ENCODE measurements around the gene SEC61A1. TPM values are rescaled to one million over a fixed set of nuclear protein-coding genes. Genes with fewer than 3 reads are reported as not detected.

SEC61A1 gene
- total RNA-seq, 1 experiment from 2014 or later = 394 TPM

DNA sequence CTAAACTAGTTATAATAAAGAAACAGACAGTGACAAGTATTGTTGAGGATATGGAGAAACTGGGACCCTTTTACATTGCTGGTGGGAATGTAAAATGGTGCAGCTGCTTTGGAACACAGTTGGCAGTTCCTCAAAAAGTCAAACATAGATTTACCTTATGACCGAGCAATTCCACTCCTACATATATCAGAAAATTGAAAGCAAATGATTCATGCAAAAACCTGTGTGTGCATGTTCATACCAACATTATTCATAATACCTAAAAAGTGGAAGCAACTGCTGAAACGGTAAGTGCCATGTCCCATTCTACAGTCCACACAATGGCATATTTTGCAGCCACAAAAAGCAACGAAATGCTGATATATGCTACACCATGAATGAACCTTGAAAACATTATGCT lies 12.2 kb upstream of the SEC61A1 start:
- intact Hi-C loops (cut with micrococcal nuclease; ENCODE audit: unreplicated experiment) = no loop called here
- peaks cover 6% of the 10 kb centered on the region for H3K4me1 Mint-ChIP-seq (ENCODE audit: low read depth, unreplicated experiment)
- BruUV-seq (replicated peaks) = no TSS peak
- no peaks in the 10 kb centered on the region for H3K36me3 Mint-ChIP-seq (ENCODE audit: insufficient read depth, unreplicated experiment)
- CTCF ChIA-PET = interaction anchor here (1.5 kb wide), 1 partner anchor 12 kb away, joined by 5 read pairs; no protein-coding TSS in a partner anchor
- peaks cover 56% of the 10 kb centered on the region for H3K27me3 Mint-ChIP-seq (ENCODE audit: unreplicated experiment)
- H3K9me3 Mint-ChIP-seq (ENCODE audit: low read depth, unreplicated experiment) = no peaks in the 10 kb centered on the region
- no peak overlapping the region for H3K4me3 Mint-ChIP-seq (ENCODE audit: low read depth, unreplicated experiment)
- TF ChIP-seq, protein P1, sequence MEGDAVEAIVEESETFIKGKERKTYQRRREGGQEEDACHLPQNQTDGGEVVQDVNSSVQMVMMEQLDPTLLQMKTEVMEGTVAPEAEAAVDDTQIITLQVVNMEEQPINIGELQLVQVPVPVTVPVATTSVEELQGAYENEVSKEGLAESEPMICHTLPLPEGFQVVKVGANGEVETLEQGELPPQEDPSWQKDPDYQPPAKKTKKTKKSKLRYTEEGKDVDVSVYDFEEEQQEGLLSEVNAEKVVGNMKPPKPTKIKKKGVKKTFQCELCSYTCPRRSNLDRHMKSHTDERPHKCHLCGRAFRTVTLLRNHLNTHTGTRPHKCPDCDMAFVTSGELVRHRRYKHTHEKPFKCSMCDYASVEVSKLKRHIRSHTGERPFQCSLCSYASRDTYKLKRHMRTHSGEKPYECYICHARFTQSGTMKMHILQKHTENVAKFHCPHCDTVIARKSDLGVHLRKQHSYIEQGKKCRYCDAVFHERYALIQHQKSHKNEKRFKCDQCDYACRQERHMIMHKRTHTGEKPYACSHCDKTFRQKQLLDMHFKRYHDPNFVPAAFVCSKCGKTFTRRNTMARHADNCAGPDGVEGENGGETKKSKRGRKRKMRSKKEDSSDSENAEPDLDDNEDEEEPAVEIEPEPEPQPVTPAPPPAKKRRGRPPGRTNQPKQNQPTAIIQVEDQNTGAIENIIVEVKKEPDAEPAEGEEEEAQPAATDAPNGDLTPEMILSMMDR (IDR thresholded peaks at IDR 0.05; ENCODE audit: unreplicated experiment) = no peak
- H3K27ac Mint-ChIP-seq (ENCODE audit: unreplicated experiment) = no peak overlapping the region
- no peak for DNase-seq

DNA sequence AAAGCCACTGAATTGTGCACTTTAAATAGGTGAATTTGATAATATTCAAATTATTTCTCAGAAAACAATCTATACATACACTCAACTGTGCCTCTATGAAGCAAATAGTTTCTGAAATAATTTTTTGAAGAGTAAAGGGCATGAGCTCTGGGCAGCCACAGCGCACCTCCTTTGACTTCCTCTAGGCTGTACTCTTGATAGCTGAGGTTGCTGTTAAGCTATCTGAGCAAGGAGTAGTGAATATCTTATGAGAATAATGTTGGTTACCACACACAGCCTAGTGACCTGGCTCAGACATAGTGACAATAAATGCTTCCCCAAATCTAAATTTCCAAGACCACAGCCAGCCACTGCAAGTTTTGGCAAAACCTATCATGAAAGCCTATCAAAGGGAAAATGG lies 11.6 kb upstream of the SEC61A1 start:
- peaks cover 6% of the 10 kb centered on the region for H3K4me1 Mint-ChIP-seq (ENCODE audit: low read depth, unreplicated experiment)
- TF ChIP-seq, protein P1 (IDR thresholded peaks at IDR 0.05; ENCODE audit: unreplicated experiment) = no peak
- no peak overlapping the region for H3K4me3 Mint-ChIP-seq (ENCODE audit: low read depth, unreplicated experiment)
- no peak overlapping the region for H3K27ac Mint-ChIP-seq (ENCODE audit: unreplicated experiment)
- intact Hi-C loops (cut with micrococcal nuclease; ENCODE audit: unreplicated experiment) = no loop called here
- CTCF ChIA-PET = interaction anchor here (0.5 to 1.5 kb wide), 3 partner anchors 8 to 1013 kb away, joined by 3 to 5 read pairs (median 4); no protein-coding TSS in a partner anchor
- H3K36me3 Mint-ChIP-seq (ENCODE audit: insufficient read depth, unreplicated experiment) = no peaks in the 10 kb centered on the region
- no TSS peak for BruUV-seq (replicated peaks)
- no peaks in the 10 kb centered on the region for H3K9me3 Mint-ChIP-seq (ENCODE audit: low read depth, unreplicated experiment)
- H3K27me3 Mint-ChIP-seq (ENCODE audit: unreplicated experiment) = peaks cover 62% of the 10 kb centered on the region
- DNase-seq = no peak

DNA sequence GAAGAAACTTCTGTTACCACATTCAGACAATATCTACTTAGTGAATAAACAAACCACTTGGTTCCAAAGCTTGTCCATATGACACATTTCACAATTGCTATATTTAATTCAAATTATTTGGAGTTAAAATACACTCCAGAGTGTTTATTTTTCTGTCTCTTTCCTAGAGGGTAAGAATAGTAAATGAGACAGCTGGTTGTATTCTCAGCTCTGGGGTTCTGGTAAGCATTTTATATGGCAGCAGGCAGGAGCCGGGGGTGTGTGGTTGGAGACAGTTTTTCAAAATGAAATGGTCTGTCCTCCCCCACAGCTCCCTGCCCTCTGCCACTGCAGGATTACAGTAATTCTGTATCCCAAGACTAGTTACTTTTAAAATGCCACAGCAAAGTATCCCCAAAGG lies 10.9 kb upstream of the SEC61A1 start:
- H3K9me3 Mint-ChIP-seq (ENCODE audit: low read depth, unreplicated experiment) = no peaks in the 10 kb centered on the region
- H3K36me3 Mint-ChIP-seq (ENCODE audit: insufficient read depth, unreplicated experiment) = no peaks in the 10 kb centered on the region
- no peak for DNase-seq
- CTCF ChIA-PET = interaction anchor here (1.1 to 1.5 kb wide), 2 partner anchors 8 to 13 kb away, joined by 3 to 5 read pairs; no protein-coding TSS in a partner anchor
- H3K4me1 Mint-ChIP-seq (ENCODE audit: low read depth, unreplicated experiment) = peaks cover under 1% of the 10 kb centered on the region
- TF ChIP-seq, protein P1 (IDR thresholded peaks at IDR 0.05; ENCODE audit: unreplicated experiment) = no peak
- peaks cover 69% of the 10 kb centered on the region for H3K27me3 Mint-ChIP-seq (ENCODE audit: unreplicated experiment)
- no TSS peak for BruUV-seq (replicated peaks)
- H3K4me3 Mint-ChIP-seq (ENCODE audit: low read depth, unreplicated experiment) = no peak overlapping the region
- intact Hi-C loops (cut with micrococcal nuclease; ENCODE audit: unreplicated experiment) = no loop called here
- no peak overlapping the region for H3K27ac Mint-ChIP-seq (ENCODE audit: unreplicated experiment)

DNA sequence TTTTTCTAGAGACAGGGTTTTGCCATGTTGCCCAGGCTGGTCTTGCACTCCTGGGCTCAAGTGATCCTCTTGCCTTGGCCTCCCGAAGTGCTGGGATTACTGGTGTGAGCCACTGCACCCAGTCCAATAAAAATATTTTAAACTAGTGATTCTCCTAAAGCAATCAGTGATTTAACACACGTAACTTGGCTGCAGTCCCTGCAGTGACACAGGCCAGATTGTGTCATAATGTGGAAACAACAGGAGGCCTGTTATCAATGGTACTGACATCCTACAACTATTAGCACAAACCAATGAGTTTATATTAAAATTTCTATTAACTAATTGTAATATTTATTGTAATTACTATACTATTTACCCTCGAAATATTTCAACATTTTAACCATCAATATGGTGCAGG lies 1.6 kb upstream of the SEC61A1 start:
- Mint-ChIP-seq H3K36me3 (ENCODE audit: insufficient read depth, unreplicated experiment) (peaks cover 48% of the 10 kb centered on the region), H3K4me3 (ENCODE audit: low read depth, unreplicated experiment) (no peak overlapping the region), H3K9me3 (ENCODE audit: low read depth, unreplicated experiment) (no peaks in the 10 kb centered on the region), H3K27me3 (ENCODE audit: unreplicated experiment) (peaks cover 21% of the 10 kb centered on the region), H3K27ac (ENCODE audit: unreplicated experiment) (no peak overlapping the region), H3K4me1 (ENCODE audit: low read depth, unreplicated experiment) (peaks cover 40% of the 10 kb centered on the region)
- DNase-seq = no peak
- TF ChIP-seq, protein P1 (IDR thresholded peaks at IDR 0.05; ENCODE audit: unreplicated experiment) = no peak
- BruUV-seq (replicated peaks) = no TSS peak
- intact Hi-C loops (cut with micrococcal nuclease; ENCODE audit: unreplicated experiment) = no loop called here
- CTCF ChIA-PET = no interaction called here
